Left lung (tissue), 10 donors: ENCODE data around the gene SLC38A9. TPM values are rescaled to one million over a fixed set of nuclear protein-coding genes. Genes with fewer than 3 reads are reported as not detected.

Source experiments
- ATAC-seq: fragments of 200-7000 bp; cut with Tn5 transposase; one replicate; pipeline ENCODE4 v1.9.1; 2020; ENCODE audit warnings: moderate library complexity
- DNase-seq, 4 donors: peaks; one replicate each; pipeline ENCODE4 v3.0.0-alpha.2; 2013 to 2020
- H3K27ac ChIP-seq, 2 donors: fragments of 200-600 bp; sonication (generic) in 1 of 2; one replicate each; pipeline versions ENCODE4 v1.5.0 to v1.8.0; 2020 to 2021
- H3K27me3 ChIP-seq, 2 donors: fragments of 200-600 bp; sonication (generic) in 1 of 2; one replicate each; pipeline versions ENCODE4 v1.5.0 to v1.8.0; 2020 to 2021
- H3K36me3 ChIP-seq, 2 donors: fragments of 200-600 bp; sonication (generic) in 1 of 2; one replicate each; pipeline versions ENCODE4 v1.5.0 to v1.8.0; 2020 to 2021
- H3K4me1 ChIP-seq, 2 donors: fragments of 200-600 bp; one replicate each; pipeline ENCODE4 v1.8.0; 2021
- H3K4me3 ChIP-seq, 2 donors: fragments of 200-600 bp; sonication (generic) in 1 of 2; one replicate each; pipeline versions ENCODE4 v1.5.0 to v1.8.0; 2020 to 2021; ENCODE audit warnings: mild to moderate bottlenecking in 1 of 2
- H3K9me3 ChIP-seq, 2 donors: fragments of 200-600 bp; sonication (generic) in 1 of 2; one replicate each; pipeline versions ENCODE4 v1.5.0 to v1.8.0; 2020 to 2021
- intact Hi-C, 2 donors: fragments of 100-400 bp; cut with DNase I; formaldehyde crosslinking; loops; one replicate each; pipeline versions ENCODE4 v1.11.2 to v1.14.2; 2022
- polyA plus RNA-seq, 6 donors: library from polyadenylated mRNA; unstranded; fragments of 120-200 nt; gene quantifications; one replicate each; pipeline ENCODE4 v1.2.1, GENCODE V29; 2013; ENCODE audit not compliant: insufficient read length in 6 of 6
- total RNA-seq, 2 donors: library from RNA; stranded (reverse); fragmentation: NEBNext Ultra II Directional; extraction: Animal tissue kit (Norgen Biotek cat#: 25700); gene quantifications; one replicate each; pipeline ENCODE4 v1.2.1, GENCODE V29; 2021
- TF ChIP-seq, protein P1 (sequence below), 2 donors: fragments of 200-600 bp; sonication (generic) in 1 of 2; IDR thresholded peaks; one replicate each; pipeline versions ENCODE4 v1.5.0 to v1.8.0; 2021; ENCODE audit warnings: antibody characterized with exemption in 2 of 2
- donor health status: DM: no; HTN: yes; CAD: no.
- donor health status: DM: no; HTN: no; CAD: no.

SLC38A9 gene
- total and polyA plus RNA-seq, 8 donors = 21.4 to 34.7 (median 30.2) TPM

DNA sequence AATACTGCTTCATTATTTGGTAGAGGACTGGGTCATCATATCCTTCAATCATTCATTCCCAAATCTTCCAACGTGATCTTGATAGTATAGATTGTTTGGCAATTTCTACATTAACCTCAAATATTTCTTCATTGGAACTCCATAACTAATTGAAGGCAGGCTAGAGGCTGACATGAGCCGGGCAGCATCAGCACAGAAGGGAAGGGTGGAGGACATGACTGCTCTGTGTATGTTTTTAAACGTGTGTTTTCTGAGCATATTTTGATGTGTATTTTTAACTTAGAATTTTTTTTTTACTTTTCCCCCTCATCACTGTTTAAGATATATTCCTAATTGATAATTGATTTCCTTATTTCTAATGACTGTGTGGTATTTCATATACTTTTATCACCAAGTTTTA lies 38.4 kb upstream of the SLC38A9 start:
- intact Hi-C loops = no loop called here
- ATAC-seq (no peak), DNase-seq (no peak)
- Histone ChIP-seq H3K27me3 (no peaks in the 10 kb centered on the region), H3K4me1 (no peaks in the 10 kb centered on the region), H3K4me3 (no peak overlapping the region), H3K36me3 (no peaks in the 10 kb centered on the region), H3K27ac (no peak overlapping the region), H3K9me3 (no peaks in the 10 kb centered on the region)
- TF ChIP-seq, protein P1, sequence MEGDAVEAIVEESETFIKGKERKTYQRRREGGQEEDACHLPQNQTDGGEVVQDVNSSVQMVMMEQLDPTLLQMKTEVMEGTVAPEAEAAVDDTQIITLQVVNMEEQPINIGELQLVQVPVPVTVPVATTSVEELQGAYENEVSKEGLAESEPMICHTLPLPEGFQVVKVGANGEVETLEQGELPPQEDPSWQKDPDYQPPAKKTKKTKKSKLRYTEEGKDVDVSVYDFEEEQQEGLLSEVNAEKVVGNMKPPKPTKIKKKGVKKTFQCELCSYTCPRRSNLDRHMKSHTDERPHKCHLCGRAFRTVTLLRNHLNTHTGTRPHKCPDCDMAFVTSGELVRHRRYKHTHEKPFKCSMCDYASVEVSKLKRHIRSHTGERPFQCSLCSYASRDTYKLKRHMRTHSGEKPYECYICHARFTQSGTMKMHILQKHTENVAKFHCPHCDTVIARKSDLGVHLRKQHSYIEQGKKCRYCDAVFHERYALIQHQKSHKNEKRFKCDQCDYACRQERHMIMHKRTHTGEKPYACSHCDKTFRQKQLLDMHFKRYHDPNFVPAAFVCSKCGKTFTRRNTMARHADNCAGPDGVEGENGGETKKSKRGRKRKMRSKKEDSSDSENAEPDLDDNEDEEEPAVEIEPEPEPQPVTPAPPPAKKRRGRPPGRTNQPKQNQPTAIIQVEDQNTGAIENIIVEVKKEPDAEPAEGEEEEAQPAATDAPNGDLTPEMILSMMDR (IDR thresholded peaks at IDR 0.05) = no peak

DNA sequence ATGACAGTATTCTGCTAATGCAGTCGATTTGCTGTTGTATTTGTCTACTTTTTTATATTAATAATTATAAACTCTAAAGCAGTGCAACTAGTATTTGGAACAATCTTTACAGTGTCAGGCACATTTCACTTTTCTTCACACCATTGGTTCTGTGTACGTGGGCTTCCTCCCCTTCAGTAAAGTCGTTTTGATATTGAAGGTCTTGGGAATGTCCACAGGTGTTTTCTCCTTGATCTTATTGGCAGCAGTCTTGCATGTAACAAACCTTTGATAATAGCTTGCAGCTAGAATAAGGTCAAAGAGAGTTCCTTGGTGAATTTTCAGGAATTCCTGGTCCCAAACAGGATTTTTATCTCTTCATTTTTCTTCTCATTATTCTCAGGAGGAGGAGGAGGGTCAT lies 37.9 kb upstream of the SLC38A9 start:
- H3K4me3 ChIP-seq = no peak overlapping the region
- no peak overlapping the region for H3K27ac ChIP-seq
- DNase-seq = no peak
- H3K36me3 ChIP-seq = no peaks in the 10 kb centered on the region
- intact Hi-C loops = no loop called here
- H3K27me3 ChIP-seq = no peaks in the 10 kb centered on the region
- H3K9me3 ChIP-seq = no peaks in the 10 kb centered on the region
- TF ChIP-seq, protein P1 (IDR thresholded peaks at IDR 0.05) = no peak
- H3K4me1 ChIP-seq = no peaks in the 10 kb centered on the region
- ATAC-seq = no peak

DNA sequence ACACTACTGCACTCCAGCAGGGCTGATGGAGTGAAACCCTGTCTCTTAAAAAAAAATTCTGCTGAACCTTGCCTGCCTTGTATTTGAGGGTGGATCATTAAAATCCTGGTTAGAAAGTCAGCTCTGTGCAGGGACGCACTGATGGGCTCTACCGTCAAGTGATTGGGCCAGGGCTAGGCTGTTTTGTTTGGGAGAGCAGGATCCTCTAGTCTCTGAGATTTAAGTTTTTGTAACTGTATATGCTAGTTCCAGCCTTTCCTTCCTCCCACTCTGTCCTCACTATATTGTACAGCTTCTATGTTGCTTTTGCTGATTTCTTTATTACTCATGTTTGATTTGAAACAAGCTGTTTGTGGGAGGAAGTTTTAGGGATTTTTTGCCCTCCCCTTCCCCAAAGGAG lies 37.3 kb upstream of the SLC38A9 start:
- DNase-seq = no peak
- intact Hi-C loops = no loop called here
- no peak for ATAC-seq
- TF ChIP-seq, protein P1 (IDR thresholded peaks at IDR 0.05) = no peak
- Histone ChIP-seq H3K4me1 (no peaks in the 10 kb centered on the region), H3K36me3 (no peaks in the 10 kb centered on the region), H3K9me3 (no peaks in the 10 kb centered on the region), H3K4me3 (no peak overlapping the region), H3K27me3 (no peaks in the 10 kb centered on the region), H3K27ac (no peak overlapping the region)

DNA sequence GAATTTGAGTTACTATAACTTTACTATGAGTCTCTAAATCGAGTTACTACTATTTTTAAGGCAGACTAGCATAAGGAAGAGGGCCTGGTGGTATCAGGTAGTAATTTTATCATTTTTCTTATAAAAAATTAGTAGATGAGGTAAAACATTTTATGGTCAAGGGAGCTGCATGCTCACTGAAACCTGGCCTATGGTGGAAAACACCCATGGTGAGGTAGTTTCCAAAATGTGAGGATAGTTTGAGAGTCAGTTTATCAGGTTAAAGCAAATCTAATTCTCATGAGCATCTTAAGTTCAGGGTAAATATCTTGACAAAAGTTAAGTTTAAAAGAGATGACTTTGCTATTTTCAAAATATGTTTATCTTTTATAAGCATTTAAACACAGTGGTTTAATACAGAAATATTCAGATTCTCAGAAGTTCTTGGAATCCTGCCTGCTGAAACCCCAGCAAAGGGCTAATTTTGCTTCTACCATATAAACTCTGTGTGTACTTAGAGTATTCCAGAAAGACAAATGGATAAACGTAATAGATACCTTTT lies 35.7 kb upstream of the SLC38A9 start:
- intact Hi-C loops = no loop called here
- Histone ChIP-seq H3K4me3 (no peak overlapping the region), H3K36me3 (no peaks in the 10 kb centered on the region), H3K27ac (no peak overlapping the region), H3K27me3 (no peaks in the 10 kb centered on the region), H3K9me3 (no peaks in the 10 kb centered on the region), H3K4me1 (no peaks in the 10 kb centered on the region)
- DNase-seq (no peak), ATAC-seq (no peak)
- TF ChIP-seq, protein P1 (IDR thresholded peaks at IDR 0.05) = no peak

DNA sequence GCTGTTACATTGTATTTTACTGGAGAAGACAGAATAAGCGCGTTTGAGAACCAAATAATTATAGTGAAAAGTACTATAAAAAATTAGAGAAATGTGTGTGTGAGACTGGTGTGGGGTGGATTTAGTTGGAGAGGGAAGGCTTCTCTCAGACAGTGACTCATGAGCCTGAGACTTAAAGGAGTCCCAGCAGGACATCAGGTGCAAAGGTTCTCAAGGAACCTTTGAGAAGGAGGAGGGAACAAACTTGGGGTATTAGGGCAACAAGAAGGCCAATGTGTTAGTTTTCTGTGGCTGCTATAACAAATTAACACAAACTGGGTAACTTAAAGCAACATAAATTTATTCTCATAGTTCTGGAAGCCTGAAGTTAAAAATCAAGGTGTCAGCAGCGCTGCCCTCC lies 30.7 kb upstream of the SLC38A9 start:
- Histone ChIP-seq H3K9me3 (no peaks in the 10 kb centered on the region), H3K27me3 (no peaks in the 10 kb centered on the region), H3K4me3 (no peak overlapping the region), H3K36me3 (no peaks in the 10 kb centered on the region), H3K4me1 (no peaks in the 10 kb centered on the region), H3K27ac (no peak overlapping the region)
- ATAC-seq (no peak), DNase-seq (no peak)
- TF ChIP-seq, protein P1 (IDR thresholded peaks at IDR 0.05) = no peak
- intact Hi-C loops = no loop called here
